Fibroblast of lung (primary cell): ENCODE data around the gene CORIN.

Experiments used
- EZH2 ChIP-seq: IDR thresholded peaks from 2 replicates; pipeline ENCODE4 v1.5.1; 2012; ENCODE audit warnings: low read length, control low read depth, mild to moderate bottlenecking; ENCODE audit errors: missing control alignments
- TF ChIP-seq, protein P1 (sequence below), 2 donors: IDR thresholded peaks in 1 of 2; conservative IDR thresholded peaks in 1 of 2; 1 replicate in 1 of 2; 2 replicates in 1 of 2; pipeline ENCODE4 v1.5.1; 2011 to 2012; ENCODE audit warnings: low read length in 2 of 2, control low read depth in 1 of 2, inconsistent platforms in 1 of 2, low read depth in 1 of 2, mild to moderate bottlenecking in 1 of 2

GRCh38 chr4:47557255-47557654 is 280.6 kb downstream of the CORIN start:
- TF ChIP-seq EZH2: no peak
- TF ChIP-seq, protein P1, sequence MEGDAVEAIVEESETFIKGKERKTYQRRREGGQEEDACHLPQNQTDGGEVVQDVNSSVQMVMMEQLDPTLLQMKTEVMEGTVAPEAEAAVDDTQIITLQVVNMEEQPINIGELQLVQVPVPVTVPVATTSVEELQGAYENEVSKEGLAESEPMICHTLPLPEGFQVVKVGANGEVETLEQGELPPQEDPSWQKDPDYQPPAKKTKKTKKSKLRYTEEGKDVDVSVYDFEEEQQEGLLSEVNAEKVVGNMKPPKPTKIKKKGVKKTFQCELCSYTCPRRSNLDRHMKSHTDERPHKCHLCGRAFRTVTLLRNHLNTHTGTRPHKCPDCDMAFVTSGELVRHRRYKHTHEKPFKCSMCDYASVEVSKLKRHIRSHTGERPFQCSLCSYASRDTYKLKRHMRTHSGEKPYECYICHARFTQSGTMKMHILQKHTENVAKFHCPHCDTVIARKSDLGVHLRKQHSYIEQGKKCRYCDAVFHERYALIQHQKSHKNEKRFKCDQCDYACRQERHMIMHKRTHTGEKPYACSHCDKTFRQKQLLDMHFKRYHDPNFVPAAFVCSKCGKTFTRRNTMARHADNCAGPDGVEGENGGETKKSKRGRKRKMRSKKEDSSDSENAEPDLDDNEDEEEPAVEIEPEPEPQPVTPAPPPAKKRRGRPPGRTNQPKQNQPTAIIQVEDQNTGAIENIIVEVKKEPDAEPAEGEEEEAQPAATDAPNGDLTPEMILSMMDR (conservative IDR thresholded peaks at IDR 0.05 in 1 of 2, IDR thresholded peaks at IDR 0.05 in 1 of 2; ENCODE audit: low read depth in 1 of 2, low read length in 2 of 2): no peak
